Lower leg skin (tissue), 4 donors: Measurements from ENCODE around the gene PLXDC1. TPM values are rescaled to one million over a fixed set of nuclear protein-coding genes. Genes with fewer than 3 reads are reported as not detected.

ENCODE experiments used
- DNase-seq, 2 donors: peaks; one replicate each; pipeline ENCODE4 v3.0.0-alpha.2; 2019; ENCODE audit warnings: low spot score in 2 of 2
- H3K4me3 ChIP-seq: fragments of 200-600 bp; sonication (generic); 2 replicates; pipeline ENCODE4 v1.5.1; 2017; ENCODE audit warnings: mild to moderate bottlenecking, low read depth; ENCODE audit not compliant: poor library complexity, severe bottlenecking
- POLR2A ChIP-seq, 2 donors: fragments of 450-650 bp; IDR thresholded peaks; one replicate each; pipeline ENCODE4 v1.6.1; 2016 to 2017; ENCODE audit warnings: antibody characterized with exemption in 2 of 2, mild to moderate bottlenecking in 1 of 2, moderate library complexity in 1 of 2
- WGBS, 2 donors: methylation state at CpG; one replicate each; pipeline ENCODE4 v1.1.5; 2018; 5-methylcytosine and 5-hydroxymethylcytosine counted together
- intact Hi-C: fragments of 100-400 bp; cut with DNase I; formaldehyde crosslinking; loops from one replicate; pipeline ENCODE4 v1.15.0; 2023; ENCODE audit warnings: low total_unique reads
- total RNA-seq, 4 donors: library from RNA; depleted of rRNA; stranded (reverse); fragments of >200 nt; gene quantifications; one replicate each; pipeline ENCODE4 v1.1.0, GENCODE V29; 2016
- TF ChIP-seq, protein P1 (sequence below), 3 donors: fragments of 450-650 bp; IDR thresholded peaks; one replicate each; pipeline ENCODE4 v1.5.1; 2016; ENCODE audit warnings: antibody characterized with exemption in 3 of 3, mild to moderate bottlenecking in 3 of 3, moderate library complexity in 2 of 3

PLXDC1 gene
- total RNA-seq, 4 donors from 2014 or later = 2.7 to 8.1 (median 5.2) TPM

GRCh38 chr17:39197380-39198185 is 46.1 kb upstream of the PLXDC1 start, which contains the start of gene CACNB1:
Gene CACNB1, minus strand, starts transcription at chr17:39197669. Its CDS starts 174 bp downstream, at chr17:39197495.
- intact Hi-C loops = no loop called here
- WGBS, 2 donors = 1 to 2% methylated on average over 13 to 50 of the region's 55 CpGs
- H3K4me3 ChIP-seq = peak within 1 kb of the TSS; percentile 66
- TF ChIP-seq, protein P1, sequence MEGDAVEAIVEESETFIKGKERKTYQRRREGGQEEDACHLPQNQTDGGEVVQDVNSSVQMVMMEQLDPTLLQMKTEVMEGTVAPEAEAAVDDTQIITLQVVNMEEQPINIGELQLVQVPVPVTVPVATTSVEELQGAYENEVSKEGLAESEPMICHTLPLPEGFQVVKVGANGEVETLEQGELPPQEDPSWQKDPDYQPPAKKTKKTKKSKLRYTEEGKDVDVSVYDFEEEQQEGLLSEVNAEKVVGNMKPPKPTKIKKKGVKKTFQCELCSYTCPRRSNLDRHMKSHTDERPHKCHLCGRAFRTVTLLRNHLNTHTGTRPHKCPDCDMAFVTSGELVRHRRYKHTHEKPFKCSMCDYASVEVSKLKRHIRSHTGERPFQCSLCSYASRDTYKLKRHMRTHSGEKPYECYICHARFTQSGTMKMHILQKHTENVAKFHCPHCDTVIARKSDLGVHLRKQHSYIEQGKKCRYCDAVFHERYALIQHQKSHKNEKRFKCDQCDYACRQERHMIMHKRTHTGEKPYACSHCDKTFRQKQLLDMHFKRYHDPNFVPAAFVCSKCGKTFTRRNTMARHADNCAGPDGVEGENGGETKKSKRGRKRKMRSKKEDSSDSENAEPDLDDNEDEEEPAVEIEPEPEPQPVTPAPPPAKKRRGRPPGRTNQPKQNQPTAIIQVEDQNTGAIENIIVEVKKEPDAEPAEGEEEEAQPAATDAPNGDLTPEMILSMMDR (IDR thresholded peaks at IDR 0.05) = no peak
- no peak for TF ChIP-seq POLR2A (IDR thresholded peaks at IDR 0.05)
- DNase-seq = peak; percentile 62 to 96

DNA sequence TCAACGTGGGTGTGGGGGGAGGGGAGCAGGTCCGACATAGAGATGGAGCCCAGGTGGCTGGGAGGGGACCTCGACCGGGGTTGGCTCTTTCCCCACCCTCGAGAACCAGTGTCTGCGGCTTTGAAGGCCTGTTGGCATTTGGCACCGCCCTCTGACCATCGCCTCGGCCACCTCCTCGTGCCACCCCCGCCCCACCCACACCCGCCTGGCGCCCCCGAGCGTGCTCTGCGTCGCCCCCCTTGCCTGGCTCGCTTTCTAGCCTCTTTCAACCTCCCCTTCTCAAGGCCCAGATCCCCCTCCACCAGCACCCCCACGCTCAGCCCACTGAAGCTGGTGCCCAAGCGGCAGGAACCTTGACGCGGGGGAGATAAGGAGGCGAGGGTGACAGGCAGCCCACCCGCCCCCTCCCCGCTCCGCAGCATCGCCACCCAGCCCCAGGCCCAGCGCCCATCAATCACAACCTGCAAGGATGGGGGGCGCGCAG is 45.4 kb upstream of the PLXDC1 start:
- intact Hi-C loops = no loop called here
- no peak for DNase-seq

DNA sequence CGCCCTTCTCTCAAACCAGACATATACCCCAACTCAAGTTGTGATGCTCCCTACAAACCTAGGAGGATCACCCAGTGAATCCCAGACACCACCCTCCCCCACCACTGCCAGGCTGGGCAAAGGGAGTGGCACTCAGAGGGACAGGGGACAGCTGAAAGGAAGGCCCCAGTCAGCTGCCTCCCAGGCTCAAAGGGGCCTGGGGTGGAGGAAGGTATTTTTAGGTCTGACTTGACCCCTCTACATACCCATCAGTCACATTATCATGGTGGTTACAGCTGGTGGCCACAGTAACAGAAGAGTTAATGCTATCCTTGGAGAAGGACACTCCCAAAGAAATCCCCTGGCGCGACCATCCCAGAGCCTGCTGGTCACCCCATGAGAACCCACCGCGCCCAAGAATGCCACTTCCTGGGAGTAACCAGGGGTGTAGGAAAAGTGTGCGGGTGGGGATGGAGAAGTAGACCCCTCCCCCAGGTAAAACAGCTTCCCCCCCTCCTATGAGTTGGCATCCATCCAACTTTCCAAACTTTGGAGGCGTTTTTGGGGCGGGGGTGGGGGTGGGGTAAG is 44.9 kb upstream of the PLXDC1 start:
- 23 to 39% methylated on average over 6 to 8 of the region's 8 CpGs for WGBS, 2 donors
- intact Hi-C loops = no loop called here
- no peak for DNase-seq
- TF ChIP-seq, protein P1 (IDR thresholded peaks at IDR 0.05) = no peak
- TF ChIP-seq POLR2A (IDR thresholded peaks at IDR 0.05) = no peak
- no peak overlapping the region for H3K4me3 ChIP-seq

More for the DNA sequence above, 45.4 kb upstream of the PLXDC1 start:
- 3% methylated on average over 18 to 21 of the region's 30 CpGs for WGBS, 2 donors
- TF ChIP-seq, protein P1 (IDR thresholded peaks at IDR 0.05) = no peak
- no peak for TF ChIP-seq POLR2A (IDR thresholded peaks at IDR 0.05)
- H3K4me3 ChIP-seq = peak overlapping the region; percentile 66

- DNase-seq = no peak
- no peak for TF ChIP-seq POLR2A (IDR thresholded peaks at IDR 0.05)
- TF ChIP-seq, protein P1 (IDR thresholded peaks at IDR 0.05) = no peak
- WGBS, 2 donors = 45 to 48% methylated on average over 7 to 8 of the region's 8 CpGs
- H3K4me3 ChIP-seq = no peak overlapping the region
- intact Hi-C loops = no loop called here
Measured at GRCh38 chr17:39195568-39196160, 44.2 kb upstream of the PLXDC1 start.

DNA sequence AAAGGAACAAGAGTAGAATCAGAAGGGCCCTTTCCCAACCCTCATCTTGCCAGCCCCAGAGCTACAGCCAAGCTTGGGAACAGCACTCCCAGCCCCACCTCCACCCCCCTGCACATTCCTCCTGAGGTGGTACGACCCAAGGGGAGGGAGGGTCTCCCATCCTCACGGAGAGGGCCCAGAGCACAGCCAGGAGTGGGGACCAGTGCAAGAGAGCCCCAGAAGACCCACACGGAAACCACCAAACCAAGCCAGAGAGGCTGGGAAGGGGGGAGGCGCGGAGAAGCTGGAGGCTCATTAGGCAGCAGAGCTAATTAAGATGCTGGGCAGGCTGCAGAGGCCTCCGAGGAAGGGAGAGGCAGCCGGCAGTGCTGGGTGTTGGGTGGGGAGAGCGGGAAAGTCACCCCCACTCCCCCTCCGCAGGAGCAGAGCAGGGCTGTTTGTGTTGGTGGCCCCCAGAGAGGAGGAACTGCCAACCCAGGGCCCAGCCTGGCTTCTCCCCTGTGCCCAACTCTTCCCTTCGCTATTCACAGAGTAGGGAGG is 43.6 kb upstream of the PLXDC1 start:
- 43 to 57% methylated on average over 10 of the region's 10 CpGs for WGBS, 2 donors
- no peak for TF ChIP-seq POLR2A (IDR thresholded peaks at IDR 0.05)
- TF ChIP-seq, protein P1 (IDR thresholded peaks at IDR 0.05) = no peak
- intact Hi-C loops = no loop called here
- DNase-seq = no peak
- no peak overlapping the region for H3K4me3 ChIP-seq
